ENCODE measurements around the gene LYRM9.

LYRM9 gene

GRCh38 chr17:27882162-27882840, 10.9 kb downstream of the LYRM9 start:
- no peak for TF ChIP-seq CTCF (IDR thresholded peaks at IDR 0.05)

GRCh38 chr17:27879987-27880608, 13.1 kb downstream of the LYRM9 start:
- TF ChIP-seq CTCF (IDR thresholded peaks at IDR 0.05): peak; percentile 91

GRCh38 chr17:27878776-27879562, 14.2 kb downstream of the LYRM9 start:
- no peak for TF ChIP-seq CTCF (IDR thresholded peaks at IDR 0.05)

- TF ChIP-seq CTCF (IDR thresholded peaks at IDR 0.05): no peak
Observed at GRCh38 chr17:27873746-27874145, 19.4 kb downstream of the LYRM9 start.

GRCh38 chr17:27873211-27873610, 20.0 kb downstream of the LYRM9 start:
- no peak for TF ChIP-seq CTCF (IDR thresholded peaks at IDR 0.05)

GRCh38 chr17:27872776-27873175, 20.4 kb downstream of the LYRM9 start:
- TF ChIP-seq CTCF (IDR thresholded peaks at IDR 0.05): no peak

- TF ChIP-seq CTCF (IDR thresholded peaks at IDR 0.05): no peak
Observed at GRCh38 chr17:27871407-27871806, 21.8 kb downstream of the LYRM9 start.

Measured in LNCAP (cell line).